Measurements from ENCODE around the gene ECI2.
"Not testable (repeated sequence)": the region's sequence is repeated elsewhere in the genome, so short reads cannot be mapped to it uniquely, and the experiment has no call there.

The ECI2 gene

DNA sequence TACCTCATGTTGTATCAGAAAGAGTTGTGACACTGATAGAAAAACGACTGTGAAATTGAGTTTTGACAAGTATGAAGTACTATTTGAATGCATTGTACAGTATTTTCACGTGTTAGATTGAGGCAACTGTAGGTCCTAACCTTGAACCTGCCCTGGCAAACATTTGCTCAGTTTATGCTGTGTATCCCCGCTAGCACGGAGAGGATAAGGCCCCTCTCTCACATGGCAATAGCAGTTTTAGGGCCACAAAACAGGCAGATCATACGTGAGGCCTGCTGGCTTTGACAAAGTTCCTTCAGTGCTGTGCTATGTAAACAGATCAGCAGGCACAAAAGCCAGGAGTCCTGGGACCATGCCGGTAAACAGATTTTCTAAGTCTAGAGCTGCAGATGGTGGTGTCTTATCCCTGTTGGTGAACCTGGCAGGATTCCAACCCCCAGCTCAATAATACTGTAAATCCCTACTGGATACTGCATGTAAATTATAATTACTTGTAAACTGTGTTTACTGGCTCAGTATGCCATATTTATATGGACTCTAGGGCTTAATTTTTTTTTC lies 32.6 kb downstream of the ECI2 start:
- no peak for DNase-seq (ENCODE audit: low read depth, low spot score)
- H3K36me3 ChIP-seq (ENCODE audit: control insufficient read depth, insufficient read depth, low read length) = no peaks in the 10 kb centered on the region
- H3K27ac ChIP-seq (ENCODE audit: low read length) = no peak overlapping the region
- no peaks in the 10 kb centered on the region for H3K9me3 ChIP-seq (ENCODE audit: control insufficient read depth, insufficient read depth, low read length)
- no peaks in the 10 kb centered on the region for H3K4me1 ChIP-seq (ENCODE audit: control insufficient read depth, insufficient read depth, low read length)
- WGBS (ENCODE audit: insufficient coverage, insufficient read length) = no CpG with 5 or more reads among the region's 6 CpGs
- no peak overlapping the region for H3K4me3 ChIP-seq (ENCODE audit: low read length)
- H3K27me3 ChIP-seq (ENCODE audit: control insufficient read depth, insufficient read depth, low read length) = no peaks in the 10 kb centered on the region

DNA sequence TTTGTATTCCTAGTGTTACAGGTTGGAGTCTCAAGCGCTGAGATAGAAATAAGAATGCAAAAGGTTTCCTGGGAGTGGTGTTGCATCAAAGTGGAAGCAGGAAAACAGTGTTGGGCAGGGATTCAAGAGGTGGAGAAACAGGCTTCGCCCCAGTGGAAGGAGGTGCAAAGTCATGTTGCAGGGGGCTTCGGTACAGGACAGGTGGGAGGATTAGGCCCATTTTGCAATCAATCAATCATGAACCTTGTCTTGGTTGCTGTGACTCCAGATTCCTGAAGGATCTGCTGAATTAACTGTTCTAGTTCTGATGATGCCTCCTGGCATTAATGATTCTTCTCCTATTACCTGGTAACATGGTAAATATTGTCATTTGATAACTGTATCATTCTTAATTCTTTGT lies 34.1 kb downstream of the ECI2 start:
- H3K4me3 ChIP-seq (ENCODE audit: low read length) = no peak overlapping the region
- H3K27ac ChIP-seq (ENCODE audit: low read length) = no peak overlapping the region
- DNase-seq (ENCODE audit: low read depth, low spot score) = no peak
- no peaks in the 10 kb centered on the region for H3K27me3 ChIP-seq (ENCODE audit: control insufficient read depth, insufficient read depth, low read length)
- no CpG with 5 or more reads among the region's 3 CpGs for whole genome bisulfite sequencing (ENCODE audit: insufficient coverage, insufficient read length)
- no peaks in the 10 kb centered on the region for H3K36me3 ChIP-seq (ENCODE audit: control insufficient read depth, insufficient read depth, low read length)
- no peaks in the 10 kb centered on the region for H3K9me3 ChIP-seq (ENCODE audit: control insufficient read depth, insufficient read depth, low read length)
- H3K4me1 ChIP-seq (ENCODE audit: control insufficient read depth, insufficient read depth, low read length) = no peaks in the 10 kb centered on the region

DNA sequence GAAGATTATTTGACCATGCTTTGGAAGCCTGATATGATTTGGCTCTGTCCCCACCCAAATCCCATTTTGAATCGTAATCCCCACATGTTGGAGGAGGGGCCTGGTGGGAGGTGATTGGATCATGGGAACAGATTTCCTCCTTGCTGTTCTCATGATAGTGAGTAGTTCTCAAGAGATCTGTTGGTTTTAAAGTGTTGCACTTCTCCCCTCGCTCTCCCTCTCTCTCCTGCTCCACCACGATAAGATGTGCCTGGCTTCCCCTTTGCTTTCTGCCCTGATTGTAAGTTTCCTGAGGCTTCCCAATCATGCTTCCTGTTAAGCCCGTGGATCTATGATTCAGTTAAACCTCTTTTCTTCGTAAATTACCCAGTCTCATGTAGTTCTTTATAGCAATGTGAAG lies 34.7 kb downstream of the ECI2 start:
- Histone ChIP-seq H3K27ac (ENCODE audit: low read length) (no peak overlapping the region), H3K27me3 (ENCODE audit: control insufficient read depth, insufficient read depth, low read length) (no peaks in the 10 kb centered on the region), H3K4me1 (ENCODE audit: control insufficient read depth, insufficient read depth, low read length) (no peaks in the 10 kb centered on the region), H3K9me3 (ENCODE audit: control insufficient read depth, insufficient read depth, low read length) (no peaks in the 10 kb centered on the region), H3K4me3 (ENCODE audit: low read length) (no peak overlapping the region), H3K36me3 (ENCODE audit: control insufficient read depth, insufficient read depth, low read length) (no peaks in the 10 kb centered on the region)
- DNase-seq (ENCODE audit: low read depth, low spot score) = no peak
- WGBS (ENCODE audit: insufficient coverage, insufficient read length) = no CpG with 5 or more reads among the region's 5 CpGs

DNA sequence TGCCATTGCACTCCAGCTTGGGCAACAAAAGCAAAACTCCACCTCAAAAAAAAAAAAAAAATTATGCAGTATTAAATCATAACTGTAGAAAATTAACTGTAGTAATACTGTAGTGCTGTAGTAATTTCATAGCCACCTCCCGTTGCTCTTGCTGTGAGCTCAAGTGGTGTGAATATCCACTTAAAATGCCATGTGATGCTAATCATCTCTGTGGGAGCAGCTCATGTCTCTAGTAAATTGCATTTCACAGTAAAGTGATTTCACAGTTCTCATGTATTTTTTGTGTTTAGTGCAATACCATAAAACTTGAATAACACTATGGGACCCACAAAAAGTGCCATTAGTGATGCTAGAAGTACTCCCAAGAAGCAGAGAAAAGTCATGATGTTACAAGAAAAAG lies 42.1 kb downstream of the ECI2 start:
- no peak for DNase-seq (ENCODE audit: low read depth, low spot score)
- no peaks in the 10 kb centered on the region for H3K27me3 ChIP-seq (ENCODE audit: control insufficient read depth, insufficient read depth, low read length)
- H3K4me1 ChIP-seq (ENCODE audit: control insufficient read depth, insufficient read depth, low read length) = no peaks in the 10 kb centered on the region
- no peak overlapping the region for H3K4me3 ChIP-seq (ENCODE audit: low read length)
- H3K36me3 ChIP-seq (ENCODE audit: control insufficient read depth, insufficient read depth, low read length) = no peaks in the 10 kb centered on the region
- H3K27ac ChIP-seq (ENCODE audit: low read length) = no peak overlapping the region
- no CpG with 5 or more reads among the region's 1 CpG for WGBS (ENCODE audit: insufficient coverage, insufficient read length)
- no peaks in the 10 kb centered on the region for H3K9me3 ChIP-seq (ENCODE audit: control insufficient read depth, insufficient read depth, low read length)

DNA sequence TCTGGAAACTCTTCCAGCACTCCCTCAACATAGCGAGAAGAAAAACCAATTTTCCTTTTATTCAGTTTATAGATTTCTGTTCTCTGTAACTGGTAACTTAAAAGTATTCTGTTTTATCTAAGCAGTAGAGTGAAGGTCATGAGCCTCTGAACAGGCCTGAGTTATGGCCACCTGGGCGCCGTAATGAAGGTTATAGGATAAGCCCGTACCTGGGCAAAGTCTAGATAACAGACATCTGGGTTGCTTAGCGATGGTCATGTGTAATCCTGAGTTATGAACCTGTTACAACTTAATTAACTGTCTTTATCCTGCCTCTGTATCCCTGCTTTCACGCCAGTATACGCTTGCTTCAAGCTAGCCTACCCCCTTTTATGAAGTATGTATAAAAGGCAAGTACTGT lies 43.4 kb downstream of the ECI2 start:
- no peaks in the 10 kb centered on the region for H3K27me3 ChIP-seq (ENCODE audit: control insufficient read depth, insufficient read depth, low read length)
- H3K27ac ChIP-seq (ENCODE audit: low read length) = no peak overlapping the region
- DNase-seq (ENCODE audit: low read depth, low spot score) = no peak
- no peaks in the 10 kb centered on the region for H3K36me3 ChIP-seq (ENCODE audit: control insufficient read depth, insufficient read depth, low read length)
- no peaks in the 10 kb centered on the region for H3K9me3 ChIP-seq (ENCODE audit: control insufficient read depth, insufficient read depth, low read length)
- no peak overlapping the region for H3K4me3 ChIP-seq (ENCODE audit: low read length)
- no peaks in the 10 kb centered on the region for H3K4me1 ChIP-seq (ENCODE audit: control insufficient read depth, insufficient read depth, low read length)
- no CpG with 5 or more reads among the region's 7 CpGs for WGBS (ENCODE audit: insufficient coverage, insufficient read length)

DNA sequence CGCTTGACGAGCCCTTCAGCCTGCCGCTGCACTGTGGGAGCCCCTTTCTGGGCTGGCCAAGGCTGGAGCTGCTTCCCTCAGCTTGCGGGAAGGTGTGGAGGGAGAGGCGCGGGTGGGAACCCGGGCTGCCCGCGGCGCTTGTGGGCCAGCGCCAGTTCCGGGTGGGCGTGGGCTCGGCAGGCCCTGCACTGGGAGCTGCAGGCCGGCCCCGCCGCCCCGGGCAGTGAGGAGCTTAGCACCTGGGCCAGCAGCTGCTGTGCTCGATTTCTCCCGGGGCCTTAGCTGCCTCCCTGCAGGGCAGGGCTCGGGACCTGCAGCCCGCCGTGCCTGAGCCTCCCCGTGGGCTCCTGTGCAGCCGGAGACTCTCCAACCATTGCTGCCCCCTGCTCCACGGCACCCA lies 45.3 kb downstream of the ECI2 start:
- H3K4me1 ChIP-seq (ENCODE audit: control insufficient read depth, insufficient read depth, low read length); H3K27me3 ChIP-seq (ENCODE audit: control insufficient read depth, insufficient read depth, low read length); H3K4me3 ChIP-seq (ENCODE audit: low read length); H3K36me3 ChIP-seq (ENCODE audit: control insufficient read depth, insufficient read depth, low read length); H3K27ac ChIP-seq (ENCODE audit: low read length); H3K9me3 ChIP-seq (ENCODE audit: control insufficient read depth, insufficient read depth, low read length); DNase-seq (ENCODE audit: low read depth, low spot score): not testable (repeated sequence)
- no CpG with 5 or more reads among the region's 26 CpGs for WGBS (ENCODE audit: insufficient coverage, insufficient read length)

DNA sequence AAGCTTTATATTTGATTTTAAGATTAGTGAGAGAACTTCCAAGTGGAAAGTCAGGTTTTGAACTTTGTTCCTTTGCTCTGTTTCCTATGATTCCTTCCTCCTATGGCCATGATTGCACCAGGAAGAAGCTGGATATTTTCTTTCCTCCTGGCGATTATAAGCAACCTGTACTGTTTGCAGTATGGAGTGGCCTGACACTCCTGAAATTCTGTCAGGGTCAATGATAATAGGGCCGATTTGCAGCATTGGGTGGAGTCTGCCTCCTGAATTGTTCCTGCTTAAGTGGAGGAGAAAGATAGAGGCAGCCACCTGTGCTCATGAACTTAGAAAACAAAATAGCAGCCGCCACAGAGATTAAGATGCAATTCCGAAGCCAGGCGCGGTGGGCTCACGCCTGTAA lies 46.7 kb downstream of the ECI2 start:
- WGBS (ENCODE audit: insufficient coverage, insufficient read length) = no CpG with 5 or more reads among the region's 7 CpGs
- Histone ChIP-seq H3K9me3 (ENCODE audit: control insufficient read depth, insufficient read depth, low read length) (no peaks in the 10 kb centered on the region), H3K27me3 (ENCODE audit: control insufficient read depth, insufficient read depth, low read length) (no peaks in the 10 kb centered on the region), H3K4me3 (ENCODE audit: low read length) (no peak overlapping the region), H3K36me3 (ENCODE audit: control insufficient read depth, insufficient read depth, low read length) (no peaks in the 10 kb centered on the region), H3K27ac (ENCODE audit: low read length) (no peak overlapping the region), H3K4me1 (ENCODE audit: control insufficient read depth, insufficient read depth, low read length) (no peaks in the 10 kb centered on the region)
- no peak for DNase-seq (ENCODE audit: low read depth, low spot score)

DNA sequence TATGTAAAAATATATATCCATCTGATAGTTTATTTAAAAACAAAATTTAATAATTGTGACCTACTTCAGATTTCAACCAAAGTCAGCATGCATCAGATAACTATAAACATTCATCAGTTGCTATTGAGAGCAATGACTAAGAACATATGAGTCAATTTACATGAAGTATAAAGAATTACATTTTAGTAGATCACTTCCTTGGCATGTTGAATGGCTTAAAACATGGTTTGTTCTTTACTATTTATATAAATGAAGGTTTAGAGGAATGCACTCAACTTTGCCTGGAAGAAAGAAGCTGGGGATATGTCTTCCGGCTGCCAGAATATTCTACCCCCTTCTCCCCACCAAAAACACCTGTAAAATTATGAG lies 50.1 kb downstream of the ECI2 start:
- WGBS (ENCODE audit: insufficient coverage, insufficient read length) = no CpG with 5 or more reads among the region's 1 CpG
- no peaks in the 10 kb centered on the region for H3K4me1 ChIP-seq (ENCODE audit: control insufficient read depth, insufficient read depth, low read length)

GRCh38 chr6:4084444-4085331 lies 50.7 kb downstream of the ECI2 start:
- no peak for DNase-seq (ENCODE audit: low read depth, low spot score)
- no peaks in the 10 kb centered on the region for H3K27me3 ChIP-seq (ENCODE audit: control insufficient read depth, insufficient read depth, low read length)
- no CpG with 5 or more reads among the region's 9 CpGs for WGBS (ENCODE audit: insufficient coverage, insufficient read length)
- H3K4me1 ChIP-seq (ENCODE audit: control insufficient read depth, insufficient read depth, low read length) = no peaks in the 10 kb centered on the region
- no peak overlapping the region for H3K4me3 ChIP-seq (ENCODE audit: low read length)
- no peak overlapping the region for H3K27ac ChIP-seq (ENCODE audit: low read length)
- H3K9me3 ChIP-seq (ENCODE audit: control insufficient read depth, insufficient read depth, low read length) = no peaks in the 10 kb centered on the region
- no peaks in the 10 kb centered on the region for H3K36me3 ChIP-seq (ENCODE audit: control insufficient read depth, insufficient read depth, low read length)

More for the DNA sequence above, 50.1 kb downstream of the ECI2 start:
- H3K27ac ChIP-seq (ENCODE audit: low read length) = no peak overlapping the region
- DNase-seq (ENCODE audit: low read depth, low spot score) = no peak
- H3K36me3 ChIP-seq (ENCODE audit: control insufficient read depth, insufficient read depth, low read length) = no peaks in the 10 kb centered on the region
- H3K4me3 ChIP-seq (ENCODE audit: low read length) = no peak overlapping the region
- H3K27me3 ChIP-seq (ENCODE audit: control insufficient read depth, insufficient read depth, low read length) = no peaks in the 10 kb centered on the region
- H3K9me3 ChIP-seq (ENCODE audit: control insufficient read depth, insufficient read depth, low read length) = no peaks in the 10 kb centered on the region

GRCh38 chr6:4078691-4079471 lies 56.5 kb downstream of the ECI2 start, which contains the start of gene FAM217A:
FAM217A (minus strand) TSS chr6:4079137; CDS start chr6:4077414, 1,723 bp downstream.
- no peak within 1 kb of the TSS for H3K4me3 ChIP-seq (ENCODE audit: low read length)
- H3K27ac ChIP-seq (ENCODE audit: low read length) = no peak within 1 kb of the TSS
- no peaks in the 10 kb centered on the region for H3K36me3 ChIP-seq (ENCODE audit: control insufficient read depth, insufficient read depth, low read length)
- no peaks in the 10 kb centered on the region for H3K9me3 ChIP-seq (ENCODE audit: control insufficient read depth, insufficient read depth, low read length)
- H3K4me1 ChIP-seq (ENCODE audit: control insufficient read depth, insufficient read depth, low read length) = no peaks in the 10 kb centered on the region
- no CpG with 5 or more reads among the region's 91 CpGs for WGBS (ENCODE audit: insufficient coverage, insufficient read length)
- H3K27me3 ChIP-seq (ENCODE audit: control insufficient read depth, insufficient read depth, low read length) = no peaks in the 10 kb centered on the region
- DNase-seq (ENCODE audit: low read depth, low spot score) = no peak

Measured in iPS DF 6.9 (cell line).